Renal pelvis (tissue), 12 donors: ENCODE results near the gene ZNF705A. TPM values are rescaled to one million over a fixed set of nuclear protein-coding genes. Genes with fewer than 3 reads are reported as not detected.
"Not testable (repeated sequence)": the region's sequence is repeated elsewhere in the genome, so short reads cannot be mapped to it uniquely, and the experiment has no call there.

Experiments used
- DNase-seq: peaks from one replicate; pipeline ENCODE4 v3.0.0-alpha.2; 2013
- long read RNA-seq, 16 experiments: transcript quantifications; one replicate each; lab custom pipeline, GENCODE V29; 2026
- polyA plus RNA-seq, 3 donors: library from polyadenylated mRNA; unstranded; fragments of 120-200 nt; gene quantifications; one replicate each; pipeline ENCODE4 v1.2.1, GENCODE V29; 2013; ENCODE audit not compliant: insufficient read length in 3 of 3

Gene ZNF705A
- not detected for polyA plus RNA-seq
- long read RNA-seq, donor 1 = 0 reads
- long read RNA-seq, donor 2 = 0 reads
- long read RNA-seq, donor 3 = 0 reads
- long read RNA-seq, donor 4 = 0 reads
- long read RNA-seq, donor 5 = 0 reads
- long read RNA-seq, donor 6 = 0 reads
- long read RNA-seq, donor 7 = 0 reads
- long read RNA-seq, donor 8 = 0 reads
- long read RNA-seq, donor 9 = 0 reads
- long read RNA-seq, donor 10 = 0 reads
- long read RNA-seq, donor 11 = 0 reads
- long read RNA-seq, donor 12 = 0 reads
- long read RNA-seq, donor 13 = 0 reads
- long read RNA-seq, donor 14 = 0 reads
- long read RNA-seq, donor 15 = 0 reads
- long read RNA-seq, donor 16 = 0 reads

DNA sequence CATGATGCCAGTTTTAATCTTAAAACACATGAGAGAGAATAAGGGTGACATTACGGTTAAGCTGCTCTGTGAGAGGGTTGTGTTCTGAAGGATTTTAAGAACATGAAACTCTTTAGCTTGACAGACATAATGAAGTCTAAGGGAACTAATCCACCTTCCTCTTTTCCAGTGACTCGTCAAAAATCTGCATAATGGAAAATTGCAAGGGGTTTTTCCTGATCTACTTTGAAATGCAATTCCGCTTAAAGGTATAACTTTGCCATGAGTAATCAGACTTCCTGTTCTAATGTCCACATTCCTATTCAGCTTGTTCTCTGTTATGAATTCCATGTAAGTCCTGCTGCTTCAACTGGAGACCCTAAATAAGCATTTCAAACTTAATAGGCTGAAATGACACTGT is at the start of gene ZNF705A:
ZNF705A (plus strand) TSS at position 171 of the 400 bp plus-strand sequence. CDS start 15,611 bp downstream, outside the sequence.
- no peak for DNase-seq

DNA sequence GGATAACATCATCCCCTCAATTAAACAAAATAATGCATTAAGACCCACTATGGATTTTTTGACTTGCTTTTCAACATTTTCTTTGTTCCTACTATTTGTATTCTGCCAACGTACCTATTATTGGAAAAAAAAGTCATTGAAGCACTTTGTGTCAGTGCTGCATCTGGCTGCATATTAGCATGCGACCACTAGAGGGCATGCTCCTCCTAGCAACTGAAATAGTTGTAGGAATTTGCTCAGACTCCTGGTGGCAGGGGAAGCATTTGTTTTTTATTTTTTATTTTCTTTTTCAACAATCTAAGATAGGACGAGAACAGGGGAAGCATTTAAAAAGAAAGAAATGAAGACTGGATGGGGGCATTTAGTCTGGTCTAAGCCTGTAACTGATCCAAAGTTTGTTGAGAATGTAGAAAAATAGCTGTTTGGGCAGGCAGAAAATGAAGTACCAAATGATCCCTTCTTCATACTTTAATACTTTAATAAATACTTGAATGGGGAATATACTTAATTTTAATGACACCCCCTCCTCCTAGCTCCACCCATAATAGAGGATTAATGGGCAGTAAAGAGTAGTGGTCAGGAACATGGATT is 47.9 kb upstream of the ZNF705A start:
- DNase-seq = peak; percentile 74

DNA sequence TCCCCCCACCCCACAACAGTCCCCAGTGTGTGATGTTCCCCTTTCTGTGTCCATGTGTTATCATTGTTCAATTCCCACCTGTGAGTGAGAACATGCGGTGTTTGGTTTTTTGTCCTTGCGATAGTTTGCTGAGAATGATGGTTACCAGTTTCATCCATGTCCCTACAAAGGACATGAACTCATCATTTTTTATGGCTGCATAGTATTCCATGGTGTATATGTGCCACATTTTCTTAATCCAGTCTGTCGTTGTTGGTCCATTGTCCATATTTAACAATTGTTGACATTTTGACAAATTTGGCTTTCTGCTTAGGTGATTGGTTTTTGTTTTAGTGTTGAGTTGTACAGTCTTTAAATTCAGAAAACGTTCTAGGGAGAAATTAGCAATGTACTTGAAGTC is 43.7 kb upstream of the ZNF705A start:
- DNase-seq = not testable (repeated sequence)

DNA sequence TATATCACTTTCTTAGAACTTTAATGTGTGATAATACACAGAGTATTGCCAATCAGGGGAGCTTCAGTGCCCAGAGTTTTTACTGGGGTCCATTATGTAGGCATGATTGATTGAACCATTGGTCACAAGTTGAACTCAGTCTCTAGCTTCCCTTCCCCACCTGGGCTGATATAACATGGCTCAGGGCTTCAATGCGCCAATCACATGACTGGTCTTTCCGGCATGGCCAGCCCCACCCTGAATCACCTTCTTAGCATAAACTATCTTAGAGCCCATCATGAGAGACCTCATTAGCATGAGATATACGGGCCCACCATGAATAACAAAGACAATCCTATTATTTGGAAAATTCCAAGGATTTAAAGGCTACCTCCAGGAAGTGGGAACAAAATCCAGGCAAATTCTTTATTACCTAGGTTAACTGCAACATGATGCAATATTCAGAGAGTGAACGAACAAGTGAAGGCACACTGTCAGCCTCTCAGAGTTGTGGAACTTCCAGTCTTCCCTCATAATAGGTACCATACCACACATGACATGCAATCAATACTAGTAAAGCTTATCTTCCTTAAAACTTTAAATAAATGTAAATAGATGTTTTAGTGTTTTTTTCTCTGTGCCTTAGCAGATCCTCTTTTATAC is 36.6 kb upstream of the ZNF705A start:
- DNase-seq = no peak

DNA sequence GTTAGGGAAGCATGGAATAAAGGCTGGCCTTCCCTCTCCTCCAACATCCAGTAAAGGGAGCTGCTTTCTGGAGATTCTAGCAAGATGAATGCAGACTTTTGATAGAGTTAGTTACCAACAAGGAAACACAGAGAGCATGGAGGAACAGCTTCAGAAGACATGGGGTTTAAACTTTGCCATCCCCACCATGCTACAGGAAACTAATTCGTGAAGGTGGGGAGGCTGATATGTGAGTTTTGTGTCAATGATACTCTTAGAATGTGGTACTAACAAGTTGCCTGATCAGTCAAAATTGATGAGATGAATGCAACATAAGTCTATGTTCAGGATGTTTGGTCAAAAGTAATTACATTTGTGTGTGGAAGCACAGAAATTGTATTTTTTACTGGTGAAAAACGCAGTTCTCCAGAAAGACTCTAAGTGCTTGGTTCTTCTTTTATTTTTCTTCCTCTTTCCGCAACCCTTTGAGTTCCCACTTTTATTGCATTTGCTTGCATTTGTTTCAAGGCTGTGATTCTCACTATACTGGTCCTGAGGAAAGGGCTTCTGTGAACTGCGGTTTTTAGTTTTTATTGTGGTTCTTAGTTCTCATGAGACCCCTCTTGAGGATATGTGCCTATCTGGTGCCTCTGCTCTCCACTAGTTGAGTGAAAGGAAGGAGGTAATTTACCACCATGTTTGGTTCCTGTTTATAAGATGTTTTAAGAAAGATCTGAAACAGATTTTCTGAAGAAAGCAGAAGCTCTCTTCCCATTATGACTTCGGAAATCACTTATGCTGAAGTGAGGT is 33.5 kb upstream of the ZNF705A start, which contains the start of gene CLEC4A:
CLEC4A (plus strand) TSS at position 494 of the 789 bp plus-strand sequence; CDS start at position 756, 262 bp downstream.
- DNase-seq = no peak

DNA sequence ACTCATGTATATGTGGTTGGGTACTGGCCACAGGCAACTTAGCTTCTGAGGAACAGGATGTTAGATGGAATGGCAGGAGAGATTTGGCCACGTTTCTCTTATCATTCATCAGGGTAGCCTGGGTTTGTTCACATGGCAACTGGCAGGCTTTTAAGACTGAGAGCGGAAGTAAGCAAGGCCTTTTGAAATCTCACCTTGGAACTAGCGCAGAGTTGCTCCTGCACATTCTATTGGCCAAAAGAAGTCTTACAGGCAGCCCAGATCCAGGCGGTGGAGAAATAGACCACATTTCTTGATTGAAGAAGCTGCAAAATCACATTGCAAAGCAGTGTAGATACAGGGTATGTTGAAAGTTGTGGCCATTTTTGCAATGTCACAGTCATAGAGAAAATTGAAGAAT is 29.7 kb upstream of the ZNF705A start:
- DNase-seq = no peak

DNA sequence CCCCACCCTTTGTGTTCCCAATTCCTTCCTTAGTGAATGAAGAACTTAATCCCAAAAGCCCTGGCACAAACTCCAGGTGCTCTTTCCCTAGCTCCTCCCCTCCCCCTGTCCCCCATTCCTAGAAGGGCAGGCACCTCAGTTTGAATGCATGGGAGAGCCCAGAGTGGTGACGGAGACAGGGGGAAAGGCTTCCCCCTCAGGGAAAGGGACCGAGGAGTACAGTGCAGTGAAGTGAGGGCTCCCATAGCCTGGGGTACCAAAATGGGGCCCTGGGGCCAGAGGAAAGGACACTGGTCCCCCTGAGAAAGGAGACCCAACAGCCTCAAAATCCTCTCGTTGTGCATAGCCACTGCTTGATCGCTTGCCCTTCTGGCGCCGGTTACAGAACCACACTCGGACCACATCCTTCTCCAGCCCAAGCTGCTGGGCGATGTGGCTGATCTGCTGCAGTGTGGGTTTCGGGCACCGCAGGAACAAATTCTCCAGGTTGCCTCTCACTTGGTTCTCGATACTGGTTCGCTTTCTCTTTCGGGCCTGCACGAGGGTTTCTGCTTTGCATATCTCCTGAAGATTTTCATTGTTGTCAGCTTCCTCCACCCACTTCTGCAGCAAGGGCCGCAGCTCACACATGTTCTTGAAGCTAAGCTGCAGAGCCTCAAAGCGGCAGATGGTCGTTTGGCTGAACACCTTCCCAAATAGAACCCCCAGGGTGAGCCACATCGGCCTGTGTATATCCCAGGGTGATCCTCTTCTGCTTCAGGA is 23.0 kb upstream of the ZNF705A start:
- DNase-seq = not testable (repeated sequence)

DNA sequence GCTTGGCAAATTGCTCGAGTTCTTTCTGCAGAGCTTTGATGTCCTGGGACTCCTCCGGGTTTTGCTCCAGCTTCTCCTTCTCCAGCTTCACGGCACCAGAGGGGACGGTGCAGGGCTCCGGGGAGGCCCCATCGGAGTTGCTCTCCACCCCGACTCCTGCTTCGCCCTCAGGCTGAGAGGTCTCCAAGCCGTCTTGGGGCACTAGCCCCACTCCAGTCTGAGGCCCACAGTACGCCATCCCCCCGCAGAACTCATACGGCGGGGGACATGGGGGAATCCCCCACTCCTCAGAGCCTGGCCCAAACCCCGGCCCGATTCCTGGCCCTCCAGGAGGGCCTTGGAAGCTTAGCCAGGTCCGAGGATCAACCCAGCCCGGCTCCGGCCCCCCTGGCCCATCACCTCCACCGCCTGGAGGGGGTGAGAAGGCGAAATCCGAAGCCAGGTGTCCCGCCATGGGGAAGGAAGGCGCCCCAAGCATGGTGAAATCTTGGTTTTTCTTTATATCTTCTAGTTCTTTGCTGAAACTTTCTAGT is 22.4 kb upstream of the ZNF705A start:
- not testable (repeated sequence) for DNase-seq

DNA sequence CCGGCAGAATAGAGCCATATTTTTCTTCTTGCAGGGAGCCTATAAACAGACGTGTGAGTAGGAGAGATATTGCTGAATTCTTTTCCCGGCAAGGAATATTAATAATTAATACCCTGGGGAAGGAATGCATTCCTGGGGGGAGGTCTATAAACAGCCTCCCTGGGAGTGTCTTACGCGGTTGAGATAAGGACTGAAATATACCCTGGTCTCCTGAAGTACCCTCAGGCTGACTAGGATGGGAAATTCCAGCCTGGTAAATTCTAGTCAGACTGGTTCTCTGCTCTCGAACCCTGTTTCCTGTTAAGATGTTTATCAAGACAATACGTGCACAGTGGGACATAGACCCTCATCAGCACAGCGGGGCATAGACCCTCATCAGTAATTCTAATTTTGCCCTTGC is 15.2 kb upstream of the ZNF705A start:
- not testable (repeated sequence) for DNase-seq

DNA sequence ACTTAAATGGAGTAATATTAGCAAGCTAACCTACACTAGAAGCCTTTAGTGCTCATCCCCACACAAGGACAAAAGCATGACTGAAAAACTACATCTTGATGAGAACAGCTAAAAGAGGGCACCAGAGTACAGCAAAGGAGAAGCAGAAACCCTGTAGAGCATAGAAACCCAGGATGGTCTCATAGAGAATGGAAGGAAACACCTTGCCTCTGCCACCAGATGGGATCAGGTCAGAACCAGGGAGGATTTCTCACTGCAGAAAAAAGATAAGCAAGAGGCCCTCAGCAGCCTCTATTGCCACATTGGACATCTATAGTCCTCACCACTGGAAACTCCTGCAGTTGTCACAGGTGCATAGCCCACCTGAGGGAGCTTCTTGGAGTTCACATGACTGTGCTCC is 13.6 kb upstream of the ZNF705A start:
- DNase-seq = no peak

DNA sequence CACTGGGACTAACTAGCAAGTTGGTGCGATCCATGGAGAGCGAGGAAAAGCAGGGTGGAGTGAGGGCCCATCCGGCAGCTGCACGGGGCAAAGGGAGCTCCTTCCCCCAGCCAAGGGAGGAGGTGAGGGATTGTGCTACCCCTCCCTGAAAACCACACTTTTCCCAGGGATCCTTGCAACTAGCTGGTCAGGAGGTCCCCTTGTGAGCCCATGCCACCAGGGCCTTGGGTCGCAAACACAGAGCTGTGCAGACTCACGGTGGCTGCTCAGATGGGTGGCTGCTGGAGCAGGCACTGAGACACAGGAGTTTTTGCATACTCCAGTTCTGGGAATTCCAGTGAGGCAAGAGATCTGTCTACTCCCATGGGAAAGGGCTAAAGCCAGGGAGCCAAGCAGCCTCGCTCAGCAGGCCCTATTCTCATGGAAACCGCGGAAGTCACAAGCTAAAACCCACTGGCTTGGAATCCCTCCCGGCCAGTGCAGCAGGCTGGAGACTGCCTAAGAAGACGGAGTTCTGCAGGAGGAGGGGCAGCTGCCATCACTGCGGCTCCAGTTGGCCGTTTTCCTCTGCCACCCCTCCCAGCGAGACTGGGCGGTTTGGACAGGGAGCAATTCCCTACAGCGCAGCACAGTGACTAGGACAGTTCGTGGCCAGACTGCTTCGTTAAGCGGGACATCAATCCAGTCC is 10.9 kb upstream of the ZNF705A start:
- DNase-seq = peak; percentile 31

DNA sequence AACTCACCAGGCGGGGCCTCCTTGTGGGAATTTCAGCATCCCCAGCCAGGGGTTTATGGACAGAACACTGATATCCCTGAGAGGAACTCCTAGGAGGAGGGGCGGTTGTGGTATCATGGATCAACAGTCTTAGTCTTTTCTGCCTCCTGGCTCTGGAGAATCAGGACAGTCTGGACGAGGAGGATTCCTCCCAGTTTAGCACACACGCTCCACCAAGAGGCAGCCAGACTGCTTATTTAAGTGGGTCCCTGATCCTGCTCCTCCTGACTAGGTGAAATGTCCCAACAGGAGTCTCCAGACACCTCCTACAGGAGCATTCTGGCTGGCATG is 10.4 kb upstream of the ZNF705A start:
- no peak for DNase-seq

DNA sequence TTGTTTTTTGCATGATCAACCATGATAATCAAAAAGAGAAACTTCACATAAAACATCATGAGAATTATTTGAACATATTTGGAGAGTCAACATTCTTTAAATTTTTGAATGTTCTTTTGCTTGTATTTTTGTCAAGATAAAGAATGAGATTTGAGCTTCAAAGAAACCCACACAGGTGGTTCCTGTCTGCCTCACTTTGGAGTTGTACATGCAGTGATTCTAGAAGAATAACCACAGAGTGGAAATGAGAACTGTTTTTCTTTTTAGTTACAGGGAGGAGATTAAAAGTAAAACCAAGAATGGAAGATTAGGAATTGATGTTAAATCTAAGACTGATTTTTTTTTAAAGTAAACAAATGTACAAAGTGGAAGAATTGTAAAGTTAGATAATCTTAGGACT is 2.3 kb upstream of the ZNF705A start:
- DNase-seq = no peak

DNA sequence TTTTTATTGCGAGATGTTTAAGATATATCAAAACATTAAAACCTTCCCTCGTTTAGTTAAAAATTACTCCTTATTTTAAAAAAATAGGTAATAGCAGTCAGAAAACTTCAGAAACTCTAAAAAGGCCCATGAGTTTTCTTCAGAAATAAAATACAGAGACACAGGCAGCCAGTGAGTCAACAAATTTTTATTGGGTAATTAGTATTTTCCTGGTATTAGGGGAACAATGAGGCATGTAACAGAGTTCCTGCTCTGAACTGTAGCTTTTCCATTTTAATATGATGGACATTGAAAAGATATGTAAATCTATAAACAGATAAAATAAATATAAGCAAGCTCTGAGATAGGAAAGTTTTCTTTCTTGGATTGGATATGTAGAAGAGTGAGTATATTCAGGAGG is 399 bp upstream of the ZNF705A start:
- DNase-seq = no peak

DNA sequence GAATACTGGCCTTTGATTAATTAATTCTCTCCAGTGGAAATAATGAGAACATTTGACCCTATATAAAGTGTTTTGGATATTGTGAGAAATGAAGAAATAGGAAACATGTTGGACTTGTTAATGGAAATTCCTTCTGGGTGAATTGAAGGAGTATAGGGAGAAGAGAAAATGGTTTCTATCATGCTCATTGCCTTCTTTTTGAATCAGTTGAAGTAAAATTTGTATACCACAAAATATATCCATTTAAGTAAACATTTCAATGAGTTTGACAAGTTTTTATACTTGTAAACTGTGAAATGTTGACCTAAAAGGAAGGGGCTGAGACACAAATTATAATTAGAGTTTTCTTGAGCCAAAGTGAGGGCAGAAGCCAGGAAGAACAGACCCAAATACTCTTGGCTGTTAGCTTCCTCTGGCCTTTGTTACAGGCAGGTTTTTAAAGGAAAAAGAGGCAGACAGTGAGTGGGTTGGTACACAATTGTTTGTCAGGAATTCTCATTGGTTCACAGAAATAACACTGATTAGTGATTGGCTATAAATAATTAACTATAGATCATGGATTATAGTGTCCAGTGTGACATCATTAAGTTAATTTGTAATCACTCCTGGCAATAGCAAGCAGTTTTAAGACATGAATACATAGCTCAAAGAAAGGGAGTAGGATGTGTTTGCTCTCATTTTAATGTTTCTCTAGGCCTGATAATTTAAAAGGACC is 826 bp downstream of the ZNF705A start:
- no peak for DNase-seq

DNA sequence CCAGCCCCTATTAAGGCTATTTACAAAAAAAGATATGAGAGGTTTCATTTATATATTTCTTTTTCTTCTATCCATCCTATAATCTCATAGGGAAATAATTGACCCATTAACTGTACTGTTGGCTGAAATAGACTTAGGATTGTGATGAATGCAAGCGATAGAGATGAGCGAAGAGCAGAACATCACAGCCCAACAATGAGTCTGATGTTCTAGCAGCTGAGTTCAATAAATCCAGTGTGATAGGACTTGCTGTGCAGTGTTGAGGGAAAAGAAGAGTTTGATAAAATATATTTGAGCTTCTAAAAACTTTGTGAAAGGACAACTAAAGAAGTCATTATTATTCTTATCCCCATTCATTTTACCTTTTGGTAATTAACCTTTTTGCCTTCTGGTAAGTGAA is 16.1 kb downstream of the ZNF705A start:
- not testable (repeated sequence) for DNase-seq

DNA sequence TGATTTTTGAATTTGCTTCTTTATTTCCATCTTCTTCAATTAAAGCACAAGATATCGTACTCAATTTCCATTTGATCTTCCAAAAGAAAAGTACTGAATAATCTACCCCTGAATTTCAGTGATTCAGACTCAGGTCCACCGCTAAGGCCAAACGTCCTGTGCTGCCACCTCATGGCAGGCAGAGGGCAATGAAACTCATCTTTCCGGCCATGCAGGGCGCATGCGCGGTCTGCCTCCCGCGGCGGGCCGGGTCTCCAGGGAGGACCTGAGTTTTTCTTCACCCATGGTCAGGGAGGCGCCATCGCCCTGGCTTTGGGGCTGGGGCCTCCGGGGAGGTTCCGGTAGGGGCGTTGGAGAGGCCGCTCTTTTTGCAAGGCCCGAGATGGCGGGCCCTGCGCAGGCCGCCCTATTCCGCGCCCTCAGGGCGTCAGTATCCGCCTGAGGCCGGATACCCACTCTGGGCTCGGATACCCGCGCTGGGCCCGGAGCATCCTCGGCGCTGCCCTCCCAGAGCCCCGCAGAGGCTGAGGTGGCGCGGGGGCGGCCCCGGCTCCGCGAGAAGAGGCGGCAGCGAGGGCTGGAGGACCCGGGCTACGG is 23.3 kb downstream of the ZNF705A start:
- peak; percentile 65 for DNase-seq

DNA sequence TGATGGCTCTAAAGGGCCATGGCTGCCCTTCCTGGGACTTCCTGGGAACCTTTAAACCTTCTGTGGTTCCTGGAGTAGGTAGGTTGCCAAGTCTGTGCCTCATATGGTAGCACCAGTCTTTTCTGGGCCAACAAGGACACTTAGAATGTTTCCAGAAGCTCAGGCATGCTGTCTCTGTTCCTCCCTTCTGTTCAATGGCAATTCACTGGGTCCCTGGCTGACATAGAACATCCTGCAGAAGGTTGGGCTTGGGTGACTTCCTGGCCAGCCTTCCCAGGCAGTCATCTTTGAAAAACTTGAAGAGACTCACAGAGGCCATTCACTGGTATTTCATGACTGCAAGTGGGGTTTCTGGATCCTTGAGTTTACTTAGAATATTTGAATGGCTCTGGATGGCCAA is 24.5 kb downstream of the ZNF705A start:
- not testable (repeated sequence) for DNase-seq

DNA sequence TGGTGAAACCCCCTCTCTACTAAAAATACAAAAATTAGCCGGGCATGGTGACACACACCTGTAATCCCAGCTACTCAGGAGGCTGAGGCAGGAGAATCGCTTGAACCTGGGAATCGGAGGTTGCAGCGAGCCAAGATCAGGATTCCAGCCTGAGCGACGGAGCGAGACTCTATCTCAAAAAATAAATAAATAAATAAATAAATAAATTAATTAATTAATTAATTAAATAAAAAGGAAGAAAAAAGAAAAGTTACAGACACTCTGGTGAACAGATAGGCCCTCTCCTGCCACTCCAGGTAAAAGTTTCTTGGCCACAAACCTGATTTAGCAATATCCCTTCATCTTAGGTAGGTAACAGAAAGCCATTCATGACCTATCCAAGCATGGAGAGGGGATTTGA is 26.1 kb downstream of the ZNF705A start:
- not testable (repeated sequence) for DNase-seq

DNA sequence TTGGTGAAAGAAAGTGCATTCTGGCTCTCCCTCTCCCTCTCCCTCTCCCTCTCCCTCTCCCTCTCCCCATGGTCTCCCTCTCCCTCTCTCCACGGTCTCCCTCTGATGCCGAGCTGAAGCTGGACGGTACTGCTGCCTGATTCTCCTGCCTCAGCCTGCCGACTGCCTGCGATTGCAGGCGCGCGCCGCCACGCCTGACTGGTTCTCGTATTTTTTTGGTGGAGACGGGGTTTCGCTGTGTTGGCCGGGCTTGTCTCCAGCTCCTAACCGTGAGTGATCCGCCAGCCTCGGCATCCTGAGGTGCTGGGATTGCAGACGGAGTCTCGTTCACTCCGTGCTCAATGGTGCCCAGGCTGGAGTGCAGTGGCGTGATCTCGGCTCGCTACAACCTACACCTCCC is 26.5 kb downstream of the ZNF705A start:
- DNase-seq = not testable (repeated sequence)
